Nucleus accumbens (tissue), 56 donors: ENCODE results near the gene HOXA7.

Experiments
- DNase-seq, 56 donors: peaks; one replicate each; lab custom pipeline; 2025; lab: John Stamatoyannopoulos, UW

The HOXA7 gene

DNA sequence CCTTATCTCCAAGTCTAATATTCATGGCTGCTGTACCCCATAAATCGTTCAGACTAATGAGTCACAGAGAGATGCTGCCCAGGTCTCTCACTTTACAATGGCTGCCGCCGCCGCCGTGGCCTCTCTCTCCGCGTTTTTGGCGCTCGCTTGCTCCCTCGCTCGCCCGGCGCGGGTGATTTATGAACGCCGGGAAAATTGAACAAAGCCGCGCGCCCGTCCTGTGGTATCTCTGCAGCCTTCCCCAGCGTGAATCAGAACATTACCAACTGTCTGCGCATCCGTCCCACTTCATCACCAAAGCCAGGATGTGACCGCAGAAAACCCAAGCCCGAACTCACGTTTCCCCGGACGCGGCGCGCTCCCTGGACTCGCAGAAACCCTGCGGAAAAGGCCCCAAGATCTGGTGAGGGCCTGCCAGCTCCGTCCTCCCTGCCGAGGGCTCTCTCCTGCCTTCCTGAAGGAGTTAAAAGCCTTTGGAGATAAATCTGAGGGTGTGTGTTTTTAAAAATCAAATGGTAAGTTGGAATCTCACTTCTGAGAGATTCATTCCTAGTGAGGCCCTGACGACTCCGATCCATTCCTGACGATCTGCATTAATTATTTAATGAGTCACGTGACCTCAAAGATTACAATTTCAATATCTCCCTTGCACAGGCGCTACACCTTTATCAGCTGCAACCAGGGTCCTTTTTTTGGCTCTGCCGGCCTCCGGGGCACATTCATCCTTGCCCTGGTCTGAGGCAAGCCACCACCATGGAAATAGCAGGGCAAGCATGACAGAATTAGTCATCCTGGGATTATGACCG is 32.2 kb downstream of the HOXA7 start:
- no peak for DNase-seq

- DNase-seq, result no peak
Observed at GRCh38 chr7:27123477-27124053, 32.9 kb downstream of the HOXA7 start.

DNA sequence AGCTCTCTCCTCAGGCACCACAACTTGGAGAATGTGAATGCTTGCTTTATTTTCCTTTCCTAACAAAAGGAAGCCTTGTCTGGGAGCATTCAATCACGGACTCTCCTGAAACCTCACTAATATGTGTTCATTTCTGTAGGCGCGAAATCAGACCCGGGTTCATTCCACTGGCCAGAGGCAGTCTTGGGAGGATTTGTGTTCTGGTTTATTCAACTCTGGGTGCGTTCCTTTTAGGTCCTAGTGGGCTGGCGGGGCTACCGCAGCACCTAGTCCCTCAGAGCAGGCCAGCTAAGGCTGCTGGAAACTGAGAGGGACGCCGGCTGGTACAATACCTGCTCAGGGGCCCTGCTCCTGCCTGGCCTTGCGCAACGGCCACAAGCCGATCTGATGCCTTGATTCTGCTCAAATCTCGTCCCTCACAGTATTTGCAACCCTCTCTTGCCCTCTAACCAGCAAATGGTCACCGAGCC is 33.4 kb downstream of the HOXA7 start:
- no peak for DNase-seq

DNA sequence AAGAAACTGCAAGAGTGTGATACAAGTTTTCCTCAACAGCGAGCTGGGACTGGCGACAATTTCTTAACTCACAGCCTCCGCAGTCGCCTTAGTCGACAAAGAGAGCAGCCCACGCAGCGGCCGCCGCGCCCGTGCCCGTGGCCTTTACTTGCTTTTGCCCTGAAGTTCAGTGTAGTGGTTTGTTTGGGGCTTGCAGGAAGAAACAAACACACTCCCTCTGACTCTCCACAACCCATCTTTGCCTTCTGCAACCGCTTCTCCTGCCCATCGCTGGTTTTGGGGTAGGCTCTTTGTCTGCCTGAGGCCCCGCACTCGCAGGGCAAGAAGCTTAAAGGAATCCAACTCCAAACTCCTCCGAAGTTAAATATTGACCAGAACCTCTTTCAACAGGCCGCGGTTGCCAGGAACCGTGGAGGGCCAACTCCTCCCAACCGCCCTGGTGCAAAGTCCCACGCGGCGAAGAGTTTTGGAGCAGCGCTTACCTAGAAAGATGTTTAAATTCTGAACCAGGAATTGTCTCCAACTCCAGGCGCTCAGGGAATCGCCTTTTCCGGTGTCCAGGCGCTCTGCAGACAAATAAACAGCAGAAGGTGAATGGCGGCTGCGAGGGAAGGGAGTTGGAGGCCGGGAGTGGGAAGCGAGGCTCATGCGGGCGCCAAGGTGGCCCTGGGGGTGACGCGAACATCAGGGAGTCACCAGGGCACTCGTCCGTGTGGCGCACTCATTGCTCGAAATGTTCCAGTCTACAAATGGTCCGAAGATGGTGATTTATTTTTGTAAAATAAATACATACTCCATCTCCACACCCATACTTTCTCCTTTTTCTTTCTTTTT is 34.2 kb downstream of the HOXA7 start:
- no peak for DNase-seq

- no peak for DNase-seq
Observed at GRCh38 chr7:27121684-27122076, 34.8 kb downstream of the HOXA7 start.

DNA sequence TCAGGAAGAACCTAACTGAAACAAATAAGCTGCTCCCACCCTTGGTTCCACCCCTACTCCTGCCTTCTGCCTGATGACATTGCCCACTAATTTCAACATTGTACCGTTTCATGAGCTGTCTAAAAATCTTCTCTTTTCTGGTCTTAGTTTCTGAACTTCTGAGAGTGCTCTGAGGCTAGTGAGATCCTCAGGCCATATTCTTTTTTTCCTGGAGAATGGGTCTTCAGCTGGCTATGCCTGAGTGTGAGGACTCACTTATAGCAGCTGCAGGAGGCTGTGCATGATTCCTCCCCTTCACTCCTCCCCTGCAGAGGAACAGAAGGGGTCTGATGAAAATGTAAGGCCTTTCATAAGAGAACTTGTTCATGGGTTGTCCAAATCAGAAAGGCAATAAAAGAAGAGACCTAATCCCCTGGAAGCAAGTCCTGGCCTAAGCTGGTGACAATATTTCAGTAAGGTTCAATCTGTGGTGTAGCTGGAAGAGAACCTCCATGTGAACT is 37.0 kb downstream of the HOXA7 start:
- no peak for DNase-seq

DNA sequence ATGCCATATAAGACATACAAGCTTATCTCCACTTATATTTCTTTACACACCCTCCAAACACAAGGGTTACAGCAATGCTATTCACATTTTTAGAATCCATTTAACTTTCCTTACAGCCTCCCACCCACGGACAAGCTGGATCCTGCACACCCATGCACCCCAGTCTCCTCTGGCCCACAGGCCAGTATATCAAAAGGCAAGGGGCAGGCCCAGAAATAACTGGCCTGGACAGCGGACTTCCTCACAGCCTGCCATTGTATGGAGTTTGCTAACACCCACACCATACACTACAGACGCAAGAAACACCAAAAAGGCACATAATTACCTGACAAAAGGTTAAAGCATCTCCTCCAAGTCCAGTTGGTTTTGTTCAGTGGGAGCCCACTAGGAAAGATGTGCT is 37.9 kb downstream of the HOXA7 start:
- no peak for DNase-seq

- DNase-seq, result no peak
Observed at GRCh38 chr7:27117887-27118491, 38.5 kb downstream of the HOXA7 start.

DNA sequence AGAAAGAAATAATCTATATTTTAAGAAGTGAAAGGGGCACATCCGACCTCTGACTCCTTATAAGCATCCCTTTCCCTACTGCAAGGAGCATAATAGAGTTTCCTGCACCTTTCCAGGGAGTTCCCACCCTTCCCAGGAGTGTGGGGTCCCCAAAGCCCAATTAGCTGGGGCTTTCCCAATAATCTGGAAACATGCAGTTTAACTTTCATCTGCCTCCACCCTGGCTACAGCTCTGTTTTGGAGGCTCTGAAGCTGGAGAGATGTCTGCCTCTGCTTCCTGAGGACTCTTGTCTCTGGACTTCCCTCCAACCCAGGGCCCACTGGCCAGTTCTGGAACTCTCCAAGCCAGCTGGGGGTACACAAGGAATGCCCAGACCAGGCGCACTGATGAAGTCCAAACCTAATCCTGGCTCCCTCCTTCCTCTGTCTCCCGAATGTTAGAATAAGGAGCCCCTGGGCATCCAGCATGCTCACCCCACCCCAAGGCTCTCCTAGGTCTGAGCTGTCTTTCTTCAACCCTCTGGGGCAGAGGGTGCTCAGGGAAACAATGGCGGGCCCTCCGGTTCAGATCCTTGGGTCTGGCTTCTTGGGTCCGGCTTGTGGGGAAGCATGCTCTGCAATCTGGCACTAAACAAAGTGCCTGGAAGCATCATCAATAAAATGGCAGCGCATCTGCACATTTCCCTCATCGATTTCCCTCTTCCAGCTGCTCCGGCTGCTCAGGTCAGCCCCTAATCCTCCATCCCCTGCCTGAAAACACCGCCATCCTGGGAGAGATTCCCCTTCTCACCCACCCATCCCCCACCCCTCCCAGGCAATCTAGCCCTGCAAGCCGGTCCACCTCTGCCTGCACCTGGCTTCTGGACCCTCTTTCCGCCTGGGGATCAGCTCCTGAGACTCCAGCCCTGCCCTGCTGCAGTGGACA is 39.3 kb downstream of the HOXA7 start:
- no peak for DNase-seq

- no peak for DNase-seq
Observed at GRCh38 chr7:27116031-27116961, 40.2 kb downstream of the HOXA7 start.

GRCh38 chr7:27115221-27116026 is 41.1 kb downstream of the HOXA7 start:
- DNase-seq, result no peak

DNA sequence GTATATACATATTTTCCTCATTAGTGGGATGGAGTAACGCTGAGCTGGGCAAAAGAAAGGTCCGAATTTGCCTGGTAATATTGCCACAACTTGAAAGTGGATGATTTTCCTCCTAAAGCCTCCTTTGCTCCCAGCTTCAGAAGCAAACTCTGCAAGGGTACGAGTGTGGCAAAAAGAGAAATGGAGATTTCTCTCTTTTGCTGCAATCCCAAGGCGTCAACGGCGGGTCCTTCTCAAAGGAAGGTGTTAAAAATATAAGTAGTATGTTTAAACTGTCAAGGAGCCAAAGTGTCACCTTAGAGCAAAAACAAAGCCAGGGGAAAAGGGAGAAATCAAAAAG is 41.6 kb downstream of the HOXA7 start:
- DNase-seq, result no peak

- DNase-seq, result no peak
Observed at GRCh38 chr7:27113991-27114769, 42.3 kb downstream of the HOXA7 start.

DNA sequence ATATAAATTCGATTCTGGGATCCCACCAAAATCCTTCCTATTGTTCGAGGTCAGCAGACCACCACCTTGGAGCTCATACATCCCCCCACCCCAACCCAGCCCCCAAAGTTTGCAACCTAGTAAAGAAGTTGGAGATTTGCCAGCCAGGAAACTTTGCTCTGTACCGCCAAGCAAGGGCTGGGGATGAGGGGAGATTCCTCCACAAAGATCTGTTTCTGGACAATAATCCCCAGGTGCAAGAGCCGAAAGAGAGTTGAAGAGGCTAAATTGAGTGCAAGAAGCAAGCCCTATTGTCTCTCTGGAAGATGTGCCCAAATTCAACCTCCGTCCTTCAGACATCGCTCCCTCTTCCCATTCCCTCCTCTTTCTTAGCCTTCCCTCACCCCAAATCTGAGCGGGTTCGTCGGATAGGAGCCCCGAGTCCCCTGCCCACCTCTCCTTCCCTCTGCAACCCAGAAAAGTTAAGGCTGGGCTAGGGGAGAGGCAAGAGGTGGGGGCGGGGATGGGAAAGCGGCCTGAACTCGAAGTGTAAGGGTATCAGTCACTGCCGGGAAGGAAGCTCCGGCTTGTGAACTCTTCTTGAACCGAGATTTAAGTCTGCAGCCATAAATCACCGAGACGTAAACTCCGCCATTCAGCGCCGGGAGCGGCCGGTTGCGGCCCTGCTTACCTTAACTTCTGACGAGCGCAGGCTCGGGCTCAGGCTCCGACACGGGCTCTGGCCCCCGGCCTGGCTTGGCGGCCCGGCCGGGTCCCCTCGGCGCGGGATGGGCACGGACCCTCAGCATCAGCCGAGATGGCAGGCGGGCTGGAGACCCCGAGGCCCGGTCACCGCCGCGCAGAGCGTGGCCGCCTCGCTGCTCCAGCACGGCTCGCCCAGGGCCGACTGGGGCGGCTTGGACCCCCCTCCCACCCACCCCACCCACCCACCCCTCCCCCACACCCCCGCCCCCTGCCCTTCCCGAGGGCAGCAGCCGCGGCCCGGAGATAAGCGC is 43.2 kb downstream of the HOXA7 start:
- DNase-seq, result no peak

DNA sequence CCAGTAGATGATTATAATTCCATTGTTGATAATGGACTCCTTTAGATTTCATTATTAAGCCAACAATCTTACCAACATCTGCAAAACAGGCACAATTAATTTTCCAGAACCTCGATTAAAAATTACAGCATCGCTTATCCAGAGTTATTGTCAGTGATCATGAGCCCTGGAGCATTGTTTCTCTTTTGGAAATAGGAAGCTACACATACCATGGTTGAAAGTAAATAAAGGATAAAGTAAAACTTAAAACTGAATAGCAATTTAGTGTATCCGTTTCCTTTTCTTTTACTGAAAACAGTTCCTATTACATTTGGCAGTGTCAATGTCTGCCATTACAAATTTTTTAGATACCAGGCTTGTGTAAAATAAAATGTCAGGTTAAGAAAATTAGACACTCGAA is 44.1 kb downstream of the HOXA7 start:
- no peak for DNase-seq
